ENCODE results near the gene OTUD4.
A peak's percentile ranks its signal among the peaks of the same experiment; 100 is the strongest.
"Not testable (repeated sequence)": the region's sequence is repeated elsewhere in the genome, so short reads cannot be mapped to it uniquely, and the experiment has no call there.

OTUD4 gene

DNA sequence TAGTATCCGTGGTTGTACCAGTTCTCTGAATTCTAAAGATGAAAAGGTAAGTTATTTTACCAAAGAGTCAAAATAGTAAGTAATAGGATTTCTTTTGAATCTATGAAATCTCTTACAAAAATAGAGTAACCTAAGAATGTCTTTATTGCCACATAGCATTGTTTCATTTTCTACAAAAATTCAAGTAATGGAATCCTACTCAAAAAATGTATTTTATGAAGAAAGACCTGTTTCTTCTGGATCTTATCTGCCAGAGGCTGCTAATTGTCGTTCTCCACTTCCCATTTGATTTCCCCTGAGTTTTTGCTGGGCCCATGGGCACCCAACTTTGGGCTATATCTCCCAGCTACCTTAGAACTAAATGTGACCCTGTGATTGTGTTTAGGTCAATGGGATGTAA is 3.2 kb upstream of the OTUD4 start:
- Histone ChIP-seq H3K4me3 (no peak overlapping the region), H3K9ac (ENCODE audit: insufficient read length) (no peak overlapping the region), H3K27ac (no peak overlapping the region), H3K9me3 (ENCODE audit: low read depth, low read length) (no peaks in the 10 kb centered on the region), H3K36me3 (ENCODE audit: insufficient read depth, low read length) (no peaks in the 10 kb centered on the region)
- no peak for TF ChIP-seq EZH2 (IDR thresholded peaks at IDR 0.05)
- TF ChIP-seq POLR2AphosphoS5 (IDR thresholded peaks at IDR 0.05; ENCODE audit: borderline replicate concordance, low read depth, low read length): no peak
- TF ChIP-seq FOXP2 (optimal IDR thresholded peaks at IDR 0.05; ENCODE audit: control extremely low read depth, extremely low read length, insufficient read depth): no peak
- DNase-seq (ENCODE audit: low read depth, low spot score): no peak

DNA sequence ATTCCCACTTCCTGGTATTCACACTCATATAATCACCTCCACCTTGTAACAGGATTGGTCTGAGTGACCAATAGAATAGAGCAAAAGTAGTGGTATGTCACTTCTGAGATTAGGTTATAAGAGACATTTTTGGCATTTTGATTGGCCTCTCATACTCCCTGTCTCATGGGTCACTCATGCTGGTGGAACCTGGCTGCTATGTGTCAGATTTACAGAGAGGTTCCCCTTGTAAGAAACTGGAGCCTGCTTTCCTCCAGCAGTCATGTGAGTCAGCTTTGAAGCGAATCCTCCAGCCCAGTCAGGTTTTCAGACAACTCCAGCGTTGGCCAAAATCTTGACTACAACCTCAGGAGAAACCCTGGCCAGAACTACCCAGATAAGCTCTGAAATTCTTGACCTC is 2.6 kb upstream of the OTUD4 start:
- Histone ChIP-seq H3K4me3 (no peak overlapping the region), H3K9me3 (ENCODE audit: low read depth, low read length) (no peaks in the 10 kb centered on the region), H3K36me3 (ENCODE audit: insufficient read depth, low read length) (no peaks in the 10 kb centered on the region), H3K27ac (no peak overlapping the region), H3K9ac (ENCODE audit: insufficient read length) (no peak overlapping the region)
- no peak for DNase-seq (ENCODE audit: low read depth, low spot score)
- TF ChIP-seq POLR2AphosphoS5 (IDR thresholded peaks at IDR 0.05; ENCODE audit: borderline replicate concordance, low read depth, low read length): no peak
- no peak for TF ChIP-seq FOXP2 (optimal IDR thresholded peaks at IDR 0.05; ENCODE audit: control extremely low read depth, extremely low read length, insufficient read depth)
- no peak for TF ChIP-seq EZH2 (IDR thresholded peaks at IDR 0.05)

DNA sequence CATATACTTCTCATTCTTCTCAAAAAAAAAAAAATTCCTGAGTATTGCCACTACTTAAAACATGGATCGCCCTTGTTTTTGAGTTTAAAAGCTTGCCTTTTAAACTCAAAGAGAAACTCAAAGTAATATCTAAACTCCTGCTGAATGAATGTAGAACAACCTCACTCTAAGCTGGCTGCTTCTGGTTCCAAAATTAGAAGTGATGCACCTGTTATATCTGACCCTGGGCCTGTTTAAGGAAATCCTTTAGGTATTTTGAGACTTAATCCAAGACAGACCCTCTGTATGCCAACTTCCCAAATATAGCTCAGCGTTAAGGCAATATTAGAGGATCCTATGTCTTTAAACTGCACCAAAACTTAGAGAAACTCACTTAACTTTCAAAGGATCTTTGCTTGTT is 1.8 kb upstream of the OTUD4 start:
- no peak for DNase-seq (ENCODE audit: low read depth, low spot score)
- peaks cover 2% of the 10 kb centered on the region; the same call in 1 of the 2 replicates for H3K36me3 ChIP-seq (ENCODE audit: insufficient read depth, low read length)
- H3K27ac ChIP-seq: no peak overlapping the region
- H3K4me3 ChIP-seq: no peak overlapping the region
- TF ChIP-seq POLR2AphosphoS5 (IDR thresholded peaks at IDR 0.05; ENCODE audit: borderline replicate concordance, low read depth, low read length) (no peak), EZH2 (IDR thresholded peaks at IDR 0.05) (no peak), FOXP2 (optimal IDR thresholded peaks at IDR 0.05; ENCODE audit: control extremely low read depth, extremely low read length, insufficient read depth) (no peak)
- H3K9ac ChIP-seq (ENCODE audit: insufficient read length): no peak overlapping the region
- H3K9me3 ChIP-seq (ENCODE audit: low read depth, low read length): no peaks in the 10 kb centered on the region

DNA sequence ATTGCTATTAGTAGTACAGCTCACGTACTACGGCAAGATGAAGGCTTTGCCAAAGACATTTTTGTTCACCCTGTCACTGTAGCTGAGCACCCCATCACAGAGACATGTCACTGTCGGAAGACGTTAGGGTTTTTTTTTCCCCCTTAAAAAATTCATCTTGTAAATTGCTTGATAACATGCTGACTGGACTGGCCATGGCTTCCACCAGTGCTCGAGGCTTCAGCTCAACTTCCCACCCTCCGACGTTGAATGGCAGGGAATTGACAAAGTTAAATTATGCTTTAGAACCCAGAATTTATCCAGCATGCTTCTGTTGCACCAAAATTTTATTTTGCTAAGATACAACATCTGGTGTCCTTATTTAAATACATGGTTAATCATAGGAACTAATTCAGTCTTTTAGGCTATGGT is 707 bp upstream of the OTUD4 start:
- no peak for DNase-seq (ENCODE audit: low read depth, low spot score)
- H3K9ac ChIP-seq (ENCODE audit: insufficient read length): peak overlapping the region; percentile 75
- H3K4me3 ChIP-seq: peak overlapping the region; percentile 98
- H3K27ac ChIP-seq: no peak overlapping the region
- TF ChIP-seq EZH2 (IDR thresholded peaks at IDR 0.05): no peak
- no peak for TF ChIP-seq POLR2AphosphoS5 (IDR thresholded peaks at IDR 0.05; ENCODE audit: borderline replicate concordance, low read depth, low read length)
- TF ChIP-seq FOXP2 (optimal IDR thresholded peaks at IDR 0.05; ENCODE audit: control extremely low read depth, extremely low read length, insufficient read depth): no peak
- peaks cover 5% of the 10 kb centered on the region; the same call in 1 of the 2 replicates for H3K36me3 ChIP-seq (ENCODE audit: insufficient read depth, low read length)
- no peaks in the 10 kb centered on the region for H3K9me3 ChIP-seq (ENCODE audit: low read depth, low read length)

DNA sequence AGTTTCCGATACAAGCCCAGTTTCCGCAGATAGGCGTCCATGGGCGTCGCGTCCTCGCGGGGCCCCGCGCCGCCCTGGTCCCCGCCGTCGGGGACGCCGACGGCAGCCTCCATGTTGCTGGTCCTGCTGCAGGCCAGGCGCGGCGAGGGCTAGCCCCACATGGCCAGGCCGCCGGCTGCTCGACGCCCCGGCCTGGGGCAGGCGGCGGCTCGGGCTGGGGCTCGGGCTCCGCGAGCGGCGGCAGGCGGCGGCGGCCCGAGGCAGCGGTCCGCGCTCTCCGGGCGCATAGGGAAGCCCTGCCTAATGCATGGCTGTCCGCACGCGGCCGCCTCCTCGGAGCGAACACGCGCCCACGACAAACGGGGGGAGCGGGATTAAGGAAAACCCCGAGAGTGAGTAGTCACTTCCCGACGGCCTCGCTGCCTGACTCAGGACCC is 510 bp downstream of the OTUD4 start:
- not testable (repeated sequence) for DNase-seq (ENCODE audit: low read depth, low spot score)
- H3K27ac ChIP-seq: peak overlapping the region; percentile 48; the same call in 1 of the 2 replicates

DNA sequence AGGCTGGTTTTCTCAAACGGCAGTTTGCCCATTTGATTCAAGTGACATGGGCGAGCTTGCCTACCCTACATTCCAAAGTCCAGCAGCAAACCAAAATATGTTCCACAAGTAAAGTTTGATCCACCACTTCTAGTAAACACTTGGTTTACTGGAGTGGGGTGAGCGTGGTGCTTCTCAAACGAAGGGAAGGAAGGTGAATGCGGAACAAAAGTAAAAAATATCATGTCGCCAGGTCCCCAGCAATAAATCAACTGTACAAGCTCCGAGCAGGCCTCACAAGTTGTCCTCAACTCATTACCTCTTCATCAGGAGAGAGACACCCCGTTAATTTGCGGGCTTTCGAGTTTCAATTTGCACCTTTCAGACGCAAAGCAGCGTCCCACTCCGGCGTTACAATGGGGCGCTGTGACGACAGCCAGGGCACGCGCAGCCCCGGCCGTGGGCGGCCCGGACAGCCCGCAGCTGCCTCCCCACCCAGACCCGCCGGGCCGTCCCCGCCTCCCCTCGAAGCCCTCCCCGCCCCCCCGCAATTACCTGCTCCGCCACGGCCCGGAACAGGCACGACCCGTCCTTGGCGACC is 1.0 kb downstream of the OTUD4 start:
- H3K9ac ChIP-seq (ENCODE audit: insufficient read length): peak overlapping the region; percentile 79
- TF ChIP-seq FOXP2 (optimal IDR thresholded peaks at IDR 0.05; ENCODE audit: control extremely low read depth, extremely low read length, insufficient read depth) (no peak), POLR2AphosphoS5 (IDR thresholded peaks at IDR 0.05; ENCODE audit: borderline replicate concordance, low read depth, low read length) (no peak), EZH2 (IDR thresholded peaks at IDR 0.05) (no peak)
- no peaks in the 10 kb centered on the region for H3K9me3 ChIP-seq (ENCODE audit: low read depth, low read length)
- H3K4me3 ChIP-seq: peak overlapping the region; percentile 98
- peak overlapping the region; percentile 69 for H3K27ac ChIP-seq
- DNase-seq (ENCODE audit: low read depth, low spot score): no peak
- peaks cover 13% of the 10 kb centered on the region for H3K36me3 ChIP-seq (ENCODE audit: insufficient read depth, low read length)

More for the DNA sequence above, 510 bp downstream of the OTUD4 start:
- Histone ChIP-seq H3K9ac (ENCODE audit: insufficient read length) (peak overlapping the region; percentile 83), H3K4me3 (peak overlapping the region; percentile 98)
- not testable (repeated sequence) for H3K9me3 ChIP-seq (ENCODE audit: low read depth, low read length); H3K36me3 ChIP-seq (ENCODE audit: insufficient read depth, low read length)

DNA sequence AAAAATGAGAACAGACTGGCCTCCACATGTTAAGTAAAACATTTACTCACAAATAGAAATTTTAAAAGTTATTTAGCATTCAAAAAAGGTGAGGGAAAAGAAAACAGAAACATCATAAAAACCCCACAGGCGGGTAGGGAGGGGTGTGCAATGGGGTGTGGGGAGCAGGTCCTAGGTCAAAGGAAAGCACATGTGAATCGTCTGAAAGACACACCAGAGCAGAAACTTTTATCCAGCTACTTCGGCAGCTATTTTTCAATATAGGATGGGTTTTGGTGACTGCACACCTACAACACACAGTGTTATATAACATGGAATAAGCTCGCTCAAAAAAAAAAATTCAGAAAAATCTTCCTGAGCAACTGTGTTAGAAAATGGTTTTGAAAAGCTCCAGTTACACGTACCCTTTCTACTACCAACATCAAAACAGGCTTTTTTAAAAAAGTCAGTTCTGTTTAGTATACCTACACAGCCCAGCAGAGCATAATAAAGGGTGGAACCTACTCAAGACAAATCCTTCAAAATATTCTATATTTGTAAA is 1.6 kb downstream of the OTUD4 start:
- Histone ChIP-seq H3K9me3 (ENCODE audit: low read depth, low read length) (no peaks in the 10 kb centered on the region), H3K36me3 (ENCODE audit: insufficient read depth, low read length) (peaks cover 19% of the 10 kb centered on the region), H3K4me3 (peak overlapping the region; percentile 98), H3K9ac (ENCODE audit: insufficient read length) (peak overlapping the region; percentile 79), H3K27ac (peak overlapping the region; percentile 69)
- no peak for DNase-seq (ENCODE audit: low read depth, low spot score)
- no peak for TF ChIP-seq FOXP2 (optimal IDR thresholded peaks at IDR 0.05; ENCODE audit: control extremely low read depth, extremely low read length, insufficient read depth)
- no peak for TF ChIP-seq EZH2 (IDR thresholded peaks at IDR 0.05)
- no peak for TF ChIP-seq POLR2AphosphoS5 (IDR thresholded peaks at IDR 0.05; ENCODE audit: borderline replicate concordance, low read depth, low read length)

DNA sequence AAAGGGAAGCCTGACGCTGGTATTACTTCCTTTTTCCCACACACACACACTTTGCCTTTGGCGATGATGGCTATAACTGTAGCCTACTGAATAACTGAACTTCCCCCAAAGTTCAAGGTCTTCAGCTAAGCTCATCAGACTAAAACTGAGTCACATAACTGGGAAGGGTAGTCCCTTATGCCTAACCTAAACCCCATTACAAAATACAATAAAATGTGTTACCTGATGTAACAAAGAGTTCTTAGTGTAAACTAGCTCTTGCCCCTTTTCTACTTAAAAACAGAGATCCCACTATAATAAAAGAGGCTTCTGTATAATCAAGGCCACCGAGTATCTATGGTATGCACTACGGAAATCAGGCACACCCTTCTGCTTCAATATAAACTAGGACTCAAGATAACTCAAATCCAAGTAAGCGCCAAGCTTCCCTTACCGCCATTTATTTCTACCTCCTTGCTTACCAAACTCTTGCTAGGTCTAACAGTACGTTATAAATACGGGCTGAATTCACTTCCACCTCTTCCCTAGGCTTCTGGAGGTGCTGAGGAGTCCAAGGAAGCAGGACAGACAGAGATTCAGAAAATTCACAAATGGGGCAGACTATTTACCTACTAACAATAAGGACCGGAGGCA is 2.4 kb downstream of the OTUD4 start:
- Histone ChIP-seq H3K27ac (peak overlapping the region; percentile 12), H3K9me3 (ENCODE audit: low read depth, low read length) (no peaks in the 10 kb centered on the region), H3K4me3 (peak overlapping the region; percentile 98), H3K36me3 (ENCODE audit: insufficient read depth, low read length) (peaks cover 26% of the 10 kb centered on the region), H3K9ac (ENCODE audit: insufficient read length) (peak overlapping the region; percentile 79)
- TF ChIP-seq EZH2 (IDR thresholded peaks at IDR 0.05) (no peak), FOXP2 (optimal IDR thresholded peaks at IDR 0.05; ENCODE audit: control extremely low read depth, extremely low read length, insufficient read depth) (no peak), POLR2AphosphoS5 (IDR thresholded peaks at IDR 0.05; ENCODE audit: borderline replicate concordance, low read depth, low read length) (no peak)
- DNase-seq (ENCODE audit: low read depth, low spot score): no peak
